ENCODE measurements around the gene MAMDC4.

MAMDC4 gene

DNA sequence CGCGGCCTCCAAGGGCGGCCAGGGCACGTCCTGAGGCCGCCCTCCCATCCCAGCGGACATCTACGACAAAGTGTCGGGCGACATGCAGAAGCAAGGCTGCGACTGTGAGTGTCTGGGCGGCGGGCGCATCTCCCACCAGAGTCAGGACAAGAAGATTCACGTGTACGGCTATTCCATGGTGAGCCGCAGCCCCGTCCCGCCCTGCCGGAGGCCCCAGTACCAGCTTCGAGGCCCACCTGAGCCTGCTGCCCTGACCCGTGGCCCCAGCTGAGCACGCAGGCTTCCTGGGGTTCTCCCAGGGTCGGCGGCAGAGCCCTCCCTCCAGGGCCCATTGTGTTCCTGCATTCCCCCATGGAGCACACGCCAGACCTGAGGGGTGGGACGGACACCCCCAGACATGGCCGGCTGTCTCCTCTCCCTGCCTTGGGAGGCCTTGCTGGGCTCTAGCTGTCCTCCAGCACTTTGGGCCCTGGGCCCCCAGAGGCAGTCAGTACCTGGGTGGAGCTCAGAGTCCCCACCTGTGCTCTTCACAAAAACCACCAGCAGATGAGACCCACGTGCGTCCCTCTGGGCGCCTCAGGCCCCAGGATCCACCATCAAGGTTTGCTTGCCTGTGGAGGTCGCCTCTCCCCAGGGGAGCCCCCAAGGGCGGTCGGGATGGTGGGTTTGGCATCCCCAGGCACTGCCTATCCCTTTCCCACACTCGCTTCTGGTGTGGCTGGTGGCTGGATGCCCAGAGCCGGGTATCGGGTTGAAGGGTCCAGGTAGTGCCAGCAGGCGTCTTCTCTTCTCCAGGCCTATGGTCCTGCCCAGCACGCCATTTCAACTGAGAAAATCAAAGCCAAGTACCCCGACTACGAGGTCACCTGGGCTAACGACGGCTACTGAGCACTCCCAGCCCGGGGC lies 1.9 kb upstream of the MAMDC4 start:
- DNase-seq, result no peak

- DNase-seq, result no peak
Observed at GRCh38 chr9:136850866-136851775, 1.0 kb upstream of the MAMDC4 start.

GRCh38 chr9:136852664-136853595 lies 784 bp downstream of the MAMDC4 start:
- DNase-seq, result no peak

DNA sequence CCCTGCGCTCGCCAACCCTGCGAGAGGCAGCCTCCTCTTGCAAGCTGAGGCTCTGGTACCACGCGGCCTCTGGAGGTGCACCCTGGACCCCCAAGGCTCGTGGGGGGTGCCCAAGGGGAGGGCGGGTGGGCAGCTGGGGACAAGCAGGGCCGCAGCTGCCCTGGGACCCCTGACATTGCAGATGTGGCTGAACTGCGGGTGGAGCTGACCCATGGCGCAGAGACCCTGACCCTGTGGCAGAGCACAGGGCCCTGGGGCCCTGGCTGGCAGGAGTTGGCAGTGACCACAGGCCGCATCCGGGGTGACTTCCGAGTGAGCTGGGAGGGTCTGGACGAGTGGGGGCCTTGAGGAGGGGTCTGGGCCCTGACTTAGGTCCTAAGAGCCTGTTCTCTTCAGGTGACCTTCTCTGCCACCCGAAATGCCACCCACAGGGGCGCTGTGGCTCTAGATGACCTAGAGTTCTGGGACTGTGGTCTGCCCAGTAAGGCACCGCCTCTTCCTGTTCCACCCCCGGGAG lies 1.5 kb downstream of the MAMDC4 start:
- no peak for DNase-seq

GRCh38 chr9:136854113-136854841 lies 2.1 kb downstream of the MAMDC4 start:
- DNase-seq, result no peak

DNA sequence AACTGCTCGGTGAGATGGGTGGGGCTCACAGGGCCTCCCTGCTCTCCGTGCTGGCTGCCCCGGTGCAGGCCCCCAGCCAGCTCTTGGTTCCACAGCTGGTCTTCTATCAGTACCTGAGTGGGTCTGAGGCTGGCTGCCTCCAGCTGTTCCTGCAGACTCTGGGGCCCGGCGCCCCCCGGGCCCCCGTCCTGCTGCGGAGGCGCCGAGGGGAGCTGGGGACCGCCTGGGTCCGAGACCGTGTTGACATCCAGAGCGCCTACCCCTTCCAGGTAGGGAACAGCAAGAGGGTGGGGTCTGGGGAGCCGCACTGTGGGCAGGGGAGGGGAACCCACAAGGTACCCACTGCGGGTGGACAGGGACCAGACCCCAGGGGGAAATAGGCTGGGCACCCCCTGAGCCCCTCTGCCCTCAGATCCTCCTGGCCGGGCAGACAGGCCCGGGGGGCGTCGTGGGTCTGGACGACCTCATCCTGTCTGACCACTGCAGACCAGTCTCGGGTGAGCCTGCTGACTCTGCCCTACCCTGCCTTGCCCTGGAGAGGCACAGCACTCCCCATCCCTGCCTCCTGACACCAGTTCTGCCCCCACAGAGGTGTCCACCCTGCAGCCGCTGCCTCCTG lies 2.8 kb downstream of the MAMDC4 start:
- DNase-seq, result no peak

DNA sequence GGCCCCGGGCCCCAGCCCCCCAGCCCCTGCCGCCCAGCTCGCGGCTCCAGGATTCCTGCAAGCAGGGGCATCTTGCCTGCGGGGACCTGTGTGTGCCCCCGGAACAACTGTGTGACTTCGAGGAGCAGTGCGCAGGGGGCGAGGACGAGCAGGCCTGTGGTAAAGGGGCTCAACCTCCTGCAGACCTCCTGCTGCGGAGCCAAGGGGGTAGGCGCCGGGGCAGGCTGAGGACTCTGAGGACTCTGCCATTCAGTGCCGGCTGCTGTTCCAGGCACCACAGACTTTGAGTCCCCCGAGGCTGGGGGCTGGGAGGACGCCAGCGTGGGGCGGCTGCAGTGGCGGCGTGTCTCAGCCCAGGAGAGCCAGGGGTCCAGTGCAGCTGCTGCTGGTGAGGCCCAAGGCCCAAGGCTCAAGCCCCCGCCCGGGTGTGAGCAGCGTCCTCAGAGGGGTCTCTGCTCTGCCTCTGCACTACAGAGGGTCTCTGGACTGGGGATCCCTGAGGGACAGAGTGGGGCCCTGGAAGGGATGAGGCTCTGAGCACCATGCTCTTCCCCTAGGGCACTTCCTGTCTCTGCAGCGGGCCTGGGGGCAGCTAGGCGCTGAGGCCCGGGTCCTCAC lies 3.4 kb downstream of the MAMDC4 start:
- no peak for DNase-seq

- no peak for DNase-seq
Observed at GRCh38 chr9:136856079-136856476, 3.9 kb downstream of the MAMDC4 start.

DNA sequence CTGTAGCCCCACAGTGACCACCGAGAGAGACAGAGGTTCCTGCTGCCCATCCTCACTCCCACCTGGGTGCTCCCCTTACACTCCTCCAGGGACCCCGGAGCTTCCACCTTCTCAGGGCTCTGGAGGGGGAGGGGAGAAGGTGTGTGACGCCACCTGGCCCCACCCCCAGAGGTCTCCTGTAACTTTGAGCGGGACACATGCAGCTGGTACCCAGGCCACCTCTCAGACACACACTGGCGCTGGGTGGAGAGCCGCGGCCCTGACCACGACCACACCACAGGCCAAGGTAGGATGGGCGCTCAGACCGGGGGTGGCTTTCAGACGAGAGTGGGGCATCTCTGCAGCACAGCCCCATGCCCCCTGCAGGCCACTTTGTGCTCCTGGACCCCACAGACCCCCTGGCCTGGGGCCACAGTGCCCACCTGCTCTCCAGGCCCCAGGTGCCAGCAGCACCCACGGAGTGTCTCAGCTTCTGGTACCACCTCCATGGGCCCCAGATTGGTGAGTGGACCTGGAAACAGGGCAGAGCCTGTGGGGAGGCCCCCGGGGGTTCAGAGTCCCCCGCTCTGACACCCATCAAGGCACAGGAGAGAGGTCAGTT lies 4.5 kb downstream of the MAMDC4 start:
- DNase-seq, result no peak

DNA sequence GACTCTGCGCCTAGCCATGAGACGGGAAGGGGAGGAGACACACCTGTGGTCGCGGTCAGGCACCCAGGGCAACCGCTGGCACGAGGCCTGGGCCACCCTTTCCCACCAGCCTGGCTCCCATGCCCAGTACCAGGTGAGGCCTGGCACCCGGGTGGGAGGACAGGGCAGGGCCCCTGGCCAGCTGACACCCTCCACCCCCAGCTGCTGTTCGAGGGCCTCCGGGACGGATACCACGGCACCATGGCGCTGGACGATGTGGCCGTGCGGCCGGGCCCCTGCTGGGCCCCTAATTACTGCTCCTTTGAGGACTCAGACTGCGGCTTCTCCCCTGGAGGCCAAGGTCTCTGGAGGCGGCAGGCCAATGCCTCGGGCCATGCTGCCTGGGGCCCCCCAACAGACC lies 5.0 kb downstream of the MAMDC4 start:
- no peak for DNase-seq

DNA sequence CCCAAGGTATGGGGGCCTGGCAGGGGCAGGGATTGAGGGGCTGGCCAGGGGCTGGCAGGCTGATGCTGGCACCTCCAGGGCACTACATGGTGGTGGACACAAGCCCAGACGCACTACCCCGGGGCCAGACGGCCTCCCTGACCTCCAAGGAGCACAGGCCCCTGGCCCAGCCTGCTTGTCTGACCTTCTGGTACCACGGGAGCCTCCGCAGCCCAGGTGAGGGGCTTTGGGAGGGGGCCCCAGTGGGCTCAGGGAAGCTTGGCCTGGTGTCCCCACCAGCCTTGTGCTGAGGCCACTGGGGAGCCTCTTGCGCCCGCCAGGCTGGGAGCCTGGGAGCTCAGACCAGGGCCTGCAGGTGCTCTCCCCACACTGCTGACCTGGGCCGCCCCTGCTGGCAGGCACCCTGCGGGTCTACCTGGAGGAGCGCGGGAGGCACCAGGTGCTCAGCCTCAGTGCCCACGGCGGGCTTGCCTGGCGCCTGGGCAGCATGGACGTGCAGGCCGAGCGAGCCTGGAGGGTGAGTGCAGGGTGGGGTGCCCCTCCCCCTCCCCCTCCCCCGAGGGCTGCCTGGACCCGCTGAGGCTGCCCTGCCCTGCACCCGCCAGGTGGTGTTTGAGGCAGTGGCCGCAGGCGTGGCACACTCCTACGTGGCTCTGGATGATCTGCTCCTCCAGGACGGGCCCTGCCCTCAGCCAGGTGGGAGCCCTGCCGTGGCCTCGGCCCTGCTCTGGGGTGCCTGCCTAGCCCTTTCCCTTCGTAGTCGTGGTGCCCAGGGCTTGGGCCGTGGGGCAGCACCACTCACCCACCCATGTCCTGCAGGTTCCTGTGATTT lies 5.7 kb downstream of the MAMDC4 start:
- DNase-seq, result no peak

DNA sequence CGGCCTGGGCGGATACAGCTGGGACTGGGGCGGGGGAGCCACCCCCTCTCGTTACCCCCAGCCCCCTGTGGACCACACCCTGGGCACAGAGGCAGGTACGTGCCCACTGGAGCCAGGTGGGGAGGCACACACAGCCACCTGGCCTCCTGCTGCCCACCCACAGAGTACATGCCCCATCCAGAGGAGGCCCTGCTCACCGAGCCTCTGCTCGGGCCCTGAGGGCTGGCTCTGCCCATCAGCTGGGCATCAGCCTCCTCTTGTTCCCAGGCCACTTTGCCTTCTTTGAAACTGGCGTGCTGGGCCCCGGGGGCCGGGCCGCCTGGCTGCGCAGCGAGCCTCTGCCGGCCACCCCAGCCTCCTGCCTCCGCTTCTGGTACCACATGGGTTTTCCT lies 6.3 kb downstream of the MAMDC4 start:
- DNase-seq, result no peak

DNA sequence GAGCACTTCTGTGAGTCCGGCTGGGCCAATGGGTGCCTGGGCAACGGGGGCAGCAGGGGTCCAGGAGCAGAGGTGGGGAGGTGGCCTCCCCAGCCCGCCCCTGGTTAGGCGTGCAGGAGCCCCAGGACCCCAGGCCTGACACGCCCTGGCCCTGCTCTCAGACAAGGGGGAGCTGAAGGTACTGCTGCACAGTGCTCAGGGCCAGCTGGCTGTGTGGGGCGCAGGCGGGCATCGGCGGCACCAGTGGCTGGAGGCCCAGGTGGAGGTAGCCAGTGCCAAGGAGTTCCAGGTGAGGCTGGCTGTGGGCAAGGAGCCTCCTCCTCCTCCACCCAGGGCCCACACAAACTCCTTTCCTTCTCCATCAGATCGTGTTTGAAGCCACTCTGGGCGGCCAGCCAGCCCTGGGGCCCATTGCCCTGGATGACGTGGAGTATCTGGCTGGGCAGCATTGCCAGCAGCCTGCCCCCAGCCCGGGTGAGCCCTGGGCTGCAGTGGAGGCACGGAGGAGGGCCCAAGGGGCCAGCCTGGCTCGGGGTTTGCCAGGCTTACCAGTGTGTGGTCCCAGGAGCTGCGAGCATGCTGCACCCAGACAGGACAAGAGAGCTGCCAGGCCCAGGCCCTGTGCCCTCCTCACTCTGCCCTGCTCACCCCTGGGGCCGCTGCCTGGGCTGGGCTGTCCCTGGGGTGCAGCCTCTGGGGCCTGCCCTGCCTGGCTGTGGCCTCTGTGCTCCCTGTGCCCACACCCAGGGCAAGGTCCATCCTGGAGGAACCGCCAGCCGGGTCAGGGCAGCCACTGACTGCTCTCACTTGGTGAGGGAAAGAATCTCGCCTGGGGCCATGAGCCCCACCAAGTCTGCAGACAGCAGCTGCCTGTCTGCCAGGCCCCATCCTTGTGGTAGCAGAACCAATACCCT lies 7.0 kb downstream of the MAMDC4 start:
- DNase-seq, result no peak

DNA sequence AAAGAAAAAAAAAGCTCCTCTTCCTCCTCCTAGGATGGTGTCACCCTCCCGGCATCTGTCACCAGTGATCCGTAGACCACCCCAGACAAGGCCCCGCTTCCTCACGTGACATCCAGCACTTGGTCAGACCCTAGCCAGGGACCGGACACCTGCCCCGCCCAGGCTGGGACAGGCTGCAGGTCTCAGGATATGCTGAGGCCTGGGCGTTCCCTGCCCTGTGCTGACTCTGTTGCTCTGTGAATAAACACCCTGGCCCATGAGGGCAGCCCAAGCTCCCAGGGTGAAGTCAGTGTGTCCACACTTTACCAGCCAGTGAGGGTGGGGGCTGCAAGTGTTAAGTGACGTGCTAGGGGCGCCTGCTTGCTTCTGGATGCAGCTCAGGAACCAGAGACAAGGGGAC lies 8.4 kb downstream of the MAMDC4 start:
- no peak for DNase-seq

DNA sequence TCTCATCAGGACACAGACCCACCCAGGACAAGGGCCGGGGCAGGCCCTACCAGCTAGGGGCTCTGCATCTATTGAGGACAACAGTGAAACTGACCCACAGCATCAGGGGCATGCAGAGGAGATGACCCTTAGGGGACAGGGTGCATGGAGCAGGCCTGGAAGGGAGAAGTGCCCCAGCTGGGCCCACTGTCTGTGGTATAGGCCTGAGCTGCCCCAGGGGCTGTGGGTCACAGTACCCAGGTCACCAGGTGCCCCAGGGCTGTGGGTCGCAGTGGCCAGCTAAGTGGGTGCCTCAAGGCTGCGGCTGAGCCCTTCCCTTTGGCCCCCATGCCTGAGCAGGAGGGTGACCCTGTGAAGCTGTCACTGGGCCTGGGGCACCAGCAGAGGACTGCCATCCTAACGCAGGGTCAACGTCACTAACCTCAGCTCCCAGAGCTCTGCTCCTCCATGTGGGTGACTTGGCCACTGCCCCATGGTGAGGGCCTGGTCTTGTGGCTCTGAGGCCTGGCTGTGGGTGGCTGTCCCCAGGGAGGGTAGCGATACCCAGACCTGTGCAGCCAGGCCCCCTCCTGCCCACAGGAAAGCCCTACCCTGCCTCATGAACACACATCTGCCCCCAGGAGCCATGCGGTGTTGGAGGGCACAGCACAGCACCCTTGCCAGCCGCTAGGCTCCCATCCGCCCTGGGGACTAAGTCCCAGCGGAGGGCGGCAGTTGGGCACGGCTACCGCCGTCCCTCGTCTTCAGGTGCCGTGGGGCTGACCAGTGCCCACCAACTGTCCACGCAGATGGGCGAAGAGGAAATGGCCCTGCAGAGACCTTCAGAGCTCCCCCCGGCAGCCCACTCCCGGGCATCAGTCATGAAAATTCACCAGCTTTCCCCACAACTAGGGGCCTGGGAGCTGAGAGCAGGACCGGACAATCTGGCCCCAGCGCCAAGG lies 9.1 kb downstream of the MAMDC4 start:
- no peak for DNase-seq

GRCh38 chr9:136861874-136862457 lies 9.8 kb downstream of the MAMDC4 start:
- no peak for DNase-seq
